NCI-H1436 (cell line): Measurements from ENCODE around the gene CMTM2.

Source experiments
- DNase-seq: peaks from one replicate; lab custom pipeline; 2025; lab: John Stamatoyannopoulos, UW

CMTM2 gene

GRCh38 chr16:66635406-66635805, 56.1 kb downstream of the CMTM2 start:
- no peak for DNase-seq

- no peak for DNase-seq
Measured at GRCh38 chr16:66636199-66636598, 56.9 kb downstream of the CMTM2 start.

- no peak for DNase-seq
Measured at GRCh38 chr16:66637806-66638205, 58.5 kb downstream of the CMTM2 start.
